PC-3 (cell line): Measurements from ENCODE around the gene CCL27. TPM values are rescaled to one million over a fixed set of nuclear protein-coding genes. Genes with fewer than 3 reads are reported as not detected.

ENCODE experiments used
- ATAC-seq: fragments of 200-7000 bp; cut with Tn5 transposase; 2 replicates; pipeline ENCODE4 v1.9.1; 2020; ENCODE audit warnings: mild to moderate bottlenecking, moderate library complexity
- BruUV-seq: library from RNA; stranded (reverse); fragments of 400-500 nt; replicated peaks from 2 replicates; lab custom pipeline; 2021; lab: Mats Ljungman, UMichigan
- CTCF ChIA-PET: fragments of 300-600 bp; sonication (Branson Sonifier 250); formaldehyde crosslinking; loops from one replicate; lab custom pipeline; 2022; ENCODE audit warnings: antibody characterized with exemption; lab: Charles Lee
- POLR2A ChIA-PET: fragments of 300-600 bp; sonication (Branson Sonifier 250); formaldehyde crosslinking; loops from one replicate; lab custom pipeline; 2022; ENCODE audit warnings: antibody characterized with exemption; ENCODE audit not compliant: unreplicated experiment; lab: Charles Lee
- DNase-seq: peaks from one replicate; pipeline ENCODE4 v3.0.0-alpha.2; 2015
- H2AFZ ChIP-seq: fragments of 300-600 bp; sonication (generic); 2 replicates; pipeline ENCODE4 v1.6.0; 2016; ENCODE audit warnings: antibody characterized with exemption, low read length
- H3F3A ChIP-seq: fragments of 300-600 bp; sonication (generic); one replicate; pipeline ENCODE4 v1.6.0; 2017; ENCODE audit warnings: antibody characterized with exemption, low read length, control low read depth, mild to moderate bottlenecking; ENCODE audit not compliant: unreplicated experiment
- H3K27ac ChIP-seq: fragments of 300-600 bp; sonication (generic); 2 replicates; pipeline ENCODE4 v1.5.1; 2016; ENCODE audit warnings: mild to moderate bottlenecking, low read length
- H3K27me3 ChIP-seq: fragments of 300-600 bp; sonication (generic); 2 replicates; pipeline ENCODE4 v1.6.1; 2016; ENCODE audit warnings: low read length, mixed read lengths
- H3K36me3 ChIP-seq: fragments of 300-600 bp; sonication (generic); 2 replicates; pipeline ENCODE4 v1.6.1; 2016; ENCODE audit warnings: low read depth, mixed run types, low read length, mixed read lengths
- H3K4me1 ChIP-seq: fragments of 300-600 bp; sonication (generic); 2 replicates; pipeline ENCODE4 v1.5.1; 2016; ENCODE audit warnings: low read length; ENCODE audit not compliant: insufficient read depth
- H3K4me2 ChIP-seq: fragments of 300-600 bp; sonication (generic); 2 replicates; pipeline ENCODE4 v1.6.0; 2016; ENCODE audit warnings: low read length
- H3K4me3 ChIP-seq: fragments of 300-600 bp; sonication (generic); 2 replicates; pipeline ENCODE4 v1.5.1; 2016; ENCODE audit warnings: mild to moderate bottlenecking, low read length, mixed read lengths
- H3K79me2 ChIP-seq: fragments of 300-600 bp; sonication (generic); 2 replicates; pipeline ENCODE4 v1.6.1; 2017; ENCODE audit warnings: low read length, mixed read lengths
- H3K9ac ChIP-seq: fragments of 300-600 bp; sonication (generic); 2 replicates; pipeline ENCODE4 v1.6.0; 2016; ENCODE audit warnings: mild to moderate bottlenecking, low read length
- H3K9me2 ChIP-seq: fragments of 300-600 bp; sonication (generic); replicated peaks from 2 replicates; pipeline ENCODE4 v1.6.1; 2016; ENCODE audit warnings: mixed run types, low read length, mixed read lengths
- H3K9me3 ChIP-seq: fragments of 300-600 bp; sonication (generic); 2 replicates; pipeline ENCODE4 v1.6.1; 2016; ENCODE audit warnings: low read length, mixed read lengths
- H4K20me1 ChIP-seq: fragments of 300-600 bp; sonication (generic); 2 replicates; pipeline ENCODE4 v1.6.1; 2016; ENCODE audit warnings: low read length, mixed read lengths
- CTCF ChIP-seq: fragments of 300-600 bp; sonication (generic); conservative IDR thresholded peaks from 2 replicates; pipeline ENCODE4 v1.5.1; 2017; ENCODE audit warnings: antibody characterized with exemption, low read depth, mild to moderate bottlenecking, low read length
- EZH2 ChIP-seq: fragments of 300-600 bp; sonication (generic); IDR thresholded peaks from one replicate; pipeline ENCODE4 v1.6.1; 2017; ENCODE audit warnings: antibody characterized with exemption, mild to moderate bottlenecking, low read length; ENCODE audit not compliant: unreplicated experiment
- EZH2phosphoT487 ChIP-seq: fragments of 300-600 bp; sonication (generic); IDR thresholded peaks from 2 replicates; pipeline ENCODE4 v1.6.1; 2018; ENCODE audit warnings: mild to moderate bottlenecking, antibody characterized with exemption, low read length, borderline replicate concordance
- intact Hi-C: fragments of 100-400 bp; cut with micrococcal nuclease; formaldehyde crosslinking; loops from 2 replicates; pipeline ENCODE4 v1.9.0; 2023
- total RNA-seq: library from RNA; depleted of rRNA; stranded (reverse); fragments of >200 nt; gene quantifications from 2 replicates; pipeline ENCODE4 v1.2.3, GENCODE V29; 2014

The CCL27 gene
- total RNA-seq, 1 experiment from 2014 or later: not detected

- H3K9me3 ChIP-seq: no peaks in the 10 kb centered on the region
- peaks cover 5% of the 10 kb centered on the region; the same call in 1 of the 2 replicates for H3K4me1 ChIP-seq
- POLR2A ChIA-PET: interaction anchor here (0.6 kb wide), 1 partner anchor 10 kb away, joined by 5 read pairs; no protein-coding TSS in a partner anchor
- H3K79me2 ChIP-seq: peaks cover 25% of the 10 kb centered on the region
- no peaks in the 10 kb centered on the region for H3K36me3 ChIP-seq
- BruUV-seq: TSS peak; percentile 89
- peak overlapping the region; percentile 92 for H3K9ac ChIP-seq
- DNase-seq (no peak), ATAC-seq (no peak)
- peak overlapping the region; percentile 89 for H2AFZ ChIP-seq
- intact Hi-C loops: no loop called here
- no peaks in the 10 kb centered on the region for H3F3A ChIP-seq
- CTCF ChIA-PET: interaction anchor here (1.4 kb wide), 1 partner anchor 9 kb away, joined by 3 read pairs; no protein-coding TSS in a partner anchor
- TF ChIP-seq EZH2: no peak
- no peak for TF ChIP-seq EZH2phosphoT487
- TF ChIP-seq CTCF: no peak
- no peaks in the 10 kb centered on the region for H3K27me3 ChIP-seq
- H4K20me1 ChIP-seq: 0 out of 2 replicates have a peak, but pooled peaks cover 4% of the 10 kb centered on the region
- H3K27ac ChIP-seq: no peak overlapping the region
- H3K4me3 ChIP-seq: peak overlapping the region; percentile 76
- H3K4me2 ChIP-seq: peak overlapping the region; percentile 93
- no peaks in the 10 kb centered on the region for H3K9me2 ChIP-seq
Measured at GRCh38 chr9:34638138-34638445, 24.4 kb downstream of the CCL27 start.

- ChIA-PET POLR2A (interaction anchor here (0.6 to 0.7 kb wide), 2 partner anchors 9 kb away, joined by 3 to 5 read pairs; partner anchors contain the start of gene GALT), CTCF (interaction anchor here (1.4 kb wide), 1 partner anchor 9 kb away, joined by 3 read pairs; no protein-coding TSS in a partner anchor)
- Histone ChIP-seq H3K4me3 (peak within 1 kb of the TSS; percentile 76), H3K4me1 (peaks cover 5% of the 10 kb centered on the region; the same call in 1 of the 2 replicates), H4K20me1 (0 out of 2 replicates have a peak, but pooled peaks cover 4% of the 10 kb centered on the region), H3K27me3 (no peaks in the 10 kb centered on the region), H3K27ac (no peak within 1 kb of the TSS), H3K9ac (peak within 1 kb of the TSS; percentile 92), H3K9me2 (no peaks in the 10 kb centered on the region), H3F3A (no peaks in the 10 kb centered on the region), H3K79me2 (peaks cover 25% of the 10 kb centered on the region), H3K36me3 (no peaks in the 10 kb centered on the region), H3K9me3 (no peaks in the 10 kb centered on the region), H2AFZ (peak within 1 kb of the TSS; percentile 89), H3K4me2 (peak within 1 kb of the TSS; percentile 93)
- intact Hi-C loops: no loop called here
- TF ChIP-seq CTCF: no peak
- no peak for TF ChIP-seq EZH2
- no peak for TF ChIP-seq EZH2phosphoT487
- DNase-seq (peak; percentile 85), ATAC-seq (peak; percentile 85)
- no TSS peak for BruUV-seq
Measured at GRCh38 chr9:34637356-34638137, 24.9 kb downstream of the CCL27 start, which contains the start of gene SIGMAR1. SIGMAR1 (minus strand) TSS chr9:34637787; CDS start chr9:34637697, 90 bp downstream.
